ENCODE measurements around the gene P3H1.

DNA sequence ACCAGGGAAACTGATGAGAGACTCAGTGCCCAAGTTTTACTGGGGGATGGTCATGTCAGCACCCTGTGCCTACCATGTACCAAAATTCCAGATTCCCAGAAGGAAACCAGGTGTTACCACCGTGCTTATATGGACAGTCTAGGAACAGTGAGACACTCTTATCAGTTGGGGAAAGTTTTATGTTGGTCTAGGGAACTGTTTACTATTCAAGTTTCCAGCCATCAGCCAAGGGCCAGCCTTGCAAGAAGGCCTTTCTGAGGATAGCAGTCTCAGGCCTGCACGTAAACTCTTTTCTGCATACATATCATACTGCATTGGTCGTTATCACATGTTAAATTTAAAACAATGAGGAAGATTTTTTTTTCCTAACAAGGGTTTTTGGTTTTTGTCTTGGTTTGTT, 30.6 kb upstream of the P3H1 start:
- TF ChIP-seq, protein P1, sequence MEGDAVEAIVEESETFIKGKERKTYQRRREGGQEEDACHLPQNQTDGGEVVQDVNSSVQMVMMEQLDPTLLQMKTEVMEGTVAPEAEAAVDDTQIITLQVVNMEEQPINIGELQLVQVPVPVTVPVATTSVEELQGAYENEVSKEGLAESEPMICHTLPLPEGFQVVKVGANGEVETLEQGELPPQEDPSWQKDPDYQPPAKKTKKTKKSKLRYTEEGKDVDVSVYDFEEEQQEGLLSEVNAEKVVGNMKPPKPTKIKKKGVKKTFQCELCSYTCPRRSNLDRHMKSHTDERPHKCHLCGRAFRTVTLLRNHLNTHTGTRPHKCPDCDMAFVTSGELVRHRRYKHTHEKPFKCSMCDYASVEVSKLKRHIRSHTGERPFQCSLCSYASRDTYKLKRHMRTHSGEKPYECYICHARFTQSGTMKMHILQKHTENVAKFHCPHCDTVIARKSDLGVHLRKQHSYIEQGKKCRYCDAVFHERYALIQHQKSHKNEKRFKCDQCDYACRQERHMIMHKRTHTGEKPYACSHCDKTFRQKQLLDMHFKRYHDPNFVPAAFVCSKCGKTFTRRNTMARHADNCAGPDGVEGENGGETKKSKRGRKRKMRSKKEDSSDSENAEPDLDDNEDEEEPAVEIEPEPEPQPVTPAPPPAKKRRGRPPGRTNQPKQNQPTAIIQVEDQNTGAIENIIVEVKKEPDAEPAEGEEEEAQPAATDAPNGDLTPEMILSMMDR (conservative IDR thresholded peaks at IDR 0.05; ENCODE audit: low read depth, low read length) = no peak
- no peak for TF ChIP-seq EZH2 (IDR thresholded peaks at IDR 0.05; ENCODE audit: low read length, unreplicated experiment)
